Esophagus muscularis mucosa (tissue), 4 donors: Measurements from ENCODE around the gene OSR1. TPM values are rescaled to one million over a fixed set of nuclear protein-coding genes. Genes with fewer than 3 reads are reported as not detected.

ENCODE experiments used
- small RNA-seq, 3 donors: library from RNA; depleted of rRNA; stranded (forward); fragments of <200 nt; gene quantifications; one replicate each; pipeline ENCODE3, GENCODE V24; 2016
- total RNA-seq, 4 donors: library from RNA; depleted of rRNA; stranded (reverse); fragments of >200 nt; gene quantifications; one replicate each; pipeline versions ENCODE4 v1.1.0 to v1.2.1, GENCODE V29; 2016

The OSR1 gene
- total RNA-seq, 4 donors from 2014 or later, result 50.3 to 99.6 (median 74.7) TPM

Small RNAs within 50 kb of the gene (small RNA-seq; reads per million reads assigned to genes)
- gene MIR4757, result 0 to 0.93 (median 0.25) reads per million in 3 donors
